HepG2 (cell line): Measurements from ENCODE around the gene AFF4. TPM values are rescaled to one million over a fixed set of nuclear protein-coding genes. Genes with fewer than 3 reads are reported as not detected.

Experiments
- ATAC-seq: fragments of 200-7000 bp; cut with Tn5 transposase; 3 replicates; pipeline ENCODE4 v1.9.1; 2020; ENCODE audit warnings: mild to moderate bottlenecking, moderate library complexity
- BruUV-seq: library from RNA; stranded (reverse); fragments of 400-500 nt; replicated peaks from 2 replicates; lab custom pipeline; 2021; lab: Mats Ljungman, UMichigan
- CTCF ChIA-PET: fragments of 300-600 bp; formaldehyde crosslinking; extraction: SDS; loops from one replicate; lab custom pipeline; 2021; ENCODE audit warnings: low total read pairs, inconsistent platforms, low intra/inter-chr PET ratio; lab: Yijun Ruan, JAX
- POLR2A ChIA-PET: fragments of 350-600 bp; sonication (Branson Sonifier 250); formaldehyde crosslinking; loops from one replicate; lab custom pipeline; 2020; ENCODE audit warnings: antibody characterized with exemption, inconsistent platforms; lab: Yijun Ruan, JAX
- DNase-seq: peaks from one replicate; pipeline ENCODE4 v3.0.0-alpha.2; 2015; ENCODE audit warnings: low spot score
- FAIRE-seq: peaks from 3 replicates; lab custom pipeline; 2011; peaks lifted over from hg19 to GRCh38; lab: Jason Lieb, UNC
- H2AFZ ChIP-seq: one replicate; pipeline ENCODE4 v1.6.1; 2011; ENCODE audit warnings: low read length, inconsistent platforms
- H3K27ac ChIP-seq: fragments of 300-600 bp; 3 replicates; pipeline ENCODE4 v1.8.0; 2011; ENCODE audit warnings: mixed run types, mild to moderate bottlenecking, mixed read lengths, low read length, inconsistent platforms; ENCODE audit not compliant: insufficient read depth; ENCODE audit errors: extremely low read length
- H3K27me3 ChIP-seq, 2 experiments: fragments of 200-600 bp in 1 of 2; 2 replicates in 1 of 2; 3 replicates in 1 of 2; pipeline versions ENCODE4 v1.6.0 to v1.8.0; 2011; ENCODE audit warnings: low read length in 2 of 2, mild to moderate bottlenecking in 2 of 2, moderate library complexity in 2 of 2, inconsistent platforms in 1 of 2; ENCODE audit not compliant: insufficient read depth in 2 of 2, control insufficient read depth in 1 of 2
- H3K36me3 ChIP-seq, 2 experiments: fragments of 200-600 bp in 1 of 2; replicated peaks in 1 of 2; 2 replicates in 1 of 2; 3 replicates in 1 of 2; pipeline versions ENCODE4 v1.5.1 to v1.8.0; 2011; ENCODE audit warnings: low read length in 2 of 2, inconsistent platforms in 1 of 2; ENCODE audit not compliant: insufficient read depth in 2 of 2, control insufficient read depth in 1 of 2
- H3K4me1 ChIP-seq: 2 replicates; pipeline ENCODE4 v1.5.1; 2012; ENCODE audit warnings: low read length, inconsistent platforms; ENCODE audit not compliant: insufficient read depth
- H3K4me2 ChIP-seq: 2 replicates; pipeline ENCODE4 v1.6.0; 2011; ENCODE audit warnings: low read depth, low read length, inconsistent platforms
- H3K4me3 ChIP-seq, 3 experiments: fragments of 200-600 bp in 1 of 3; sonication (generic), shearing (Covaris generic) in 1 of 3; replicated peaks in 1 of 3; 2 replicates each; pipeline ENCODE4 v1.5.1; 2011 to 2016; ENCODE audit warnings: low read length in 3 of 3, inconsistent platforms in 2 of 3, low read depth in 2 of 3, mild to moderate bottlenecking in 2 of 3, control low read depth in 1 of 3, mixed read lengths in 1 of 3; ENCODE audit not compliant: insufficient read depth in 1 of 3
- H3K79me2 ChIP-seq: one replicate; pipeline ENCODE4 v1.6.1; 2011; ENCODE audit warnings: low read length, inconsistent platforms; ENCODE audit not compliant: insufficient read depth
- H3K9ac ChIP-seq: 2 replicates; pipeline ENCODE4 v1.6.0; 2011; ENCODE audit warnings: mild to moderate bottlenecking, low read depth, low read length, inconsistent platforms; ENCODE audit not compliant: insufficient read depth
- H3K9me3 ChIP-seq: 2 replicates; pipeline ENCODE4 v1.5.1; 2012; ENCODE audit warnings: mild to moderate bottlenecking, low read length
- H4K20me1 ChIP-seq: 2 replicates; pipeline ENCODE4 v1.6.0; 2011; ENCODE audit warnings: inconsistent platforms, mild to moderate bottlenecking, low read length, moderate library complexity; ENCODE audit not compliant: insufficient read depth
- FOSL2 ChIP-seq: sonication (generic); formaldehyde crosslinking; IDR thresholded peaks from 2 replicates; pipeline ENCODE4 v1.4.0; 2020; ENCODE audit warnings: missing genetic modification reagents
- IKZF4 ChIP-seq: sonication (generic); formaldehyde crosslinking; IDR thresholded peaks from 2 replicates; pipeline ENCODE4 v1.5.1; 2020; ENCODE audit warnings: borderline replicate concordance, mild to moderate bottlenecking, low read depth, missing genetic modification reagents; ENCODE audit errors: not compliant biosample characterization
- KLF13 ChIP-seq: sonication (generic); formaldehyde crosslinking; IDR thresholded peaks from 2 replicates; pipeline ENCODE4 v1.4.0; 2020; ENCODE audit warnings: mild to moderate bottlenecking, missing genetic modification reagents
- MEIS2 ChIP-seq: sonication (generic); formaldehyde crosslinking; IDR thresholded peaks from 2 replicates; pipeline ENCODE4 v1.9.0; 2021; ENCODE audit warnings: mild to moderate bottlenecking, missing genetic modification reagents
- ZNF501 ChIP-seq: sonication (generic); formaldehyde crosslinking; IDR thresholded peaks from 2 replicates; pipeline ENCODE4 v1.5.1; 2020; ENCODE audit warnings: mild to moderate bottlenecking, moderate library complexity, missing genetic modification reagents
- WGBS: methylation state at CpG from one replicate; pipeline ENCODE4 v1.1.6; 2017; ENCODE audit warnings: low lambda C conversion rate; 5-methylcytosine and 5-hydroxymethylcytosine counted together
- in situ Hi-C: cut with HindIII; loops from 2 replicates; pipeline ENCODE4 v1.10.0; 2017; ENCODE audit warnings: low pct_unique_long_range_greater_than_20kb; ENCODE audit not compliant: extremely low pct_ligation_motif_present
- intact Hi-C: fragments of 100-400 bp; cut with micrococcal nuclease; formaldehyde crosslinking; loops from one replicate; pipeline ENCODE4 v1.10.0; 2022; ENCODE audit not compliant: unreplicated experiment
- polyA plus RNA-seq, 8 experiments: library from polyadenylated mRNA; depleted of rRNA in 3 of 8; stranded (reverse) in 7 of 8; unstranded in 1 of 8; fragments of >200 nt; fragmentation: Illumina TruSeq in 4 of 8; extraction: Trizol in 4 of 8; gene quantifications; 2 replicates each; pipeline versions ENCODE4 v1.2.1 to v1.2.3, GENCODE V29; 2011 to 2016; ENCODE audit warnings: low read depth in 4 of 8, missing spikeins in 1 of 8, mixed read lengths in 1 of 8; ENCODE audit not compliant: insufficient read depth in 1 of 8
- total RNA-seq, 5 experiments: library from RNA; depleted of rRNA; stranded (reverse); fragments of >200 nt; fragmentation: Illumina TruSeq; extraction: Trizol; gene quantifications; 2 replicates each; pipeline ENCODE4 v1.2.3, GENCODE V29; 2016; ENCODE audit warnings: low read depth in 1 of 5
- TF ChIP-seq, protein P1 (sequence below): sonication (generic); formaldehyde crosslinking; IDR thresholded peaks from 2 replicates; pipeline ENCODE4 v1.4.0; 2020; ENCODE audit warnings: missing genetic modification reagents, borderline replicate concordance
- TF ChIP-seq, protein P2 (sequence below): sonication (generic); formaldehyde crosslinking; IDR thresholded peaks from 2 replicates; pipeline ENCODE4 v1.4.0; 2020; ENCODE audit warnings: missing genetic modification reagents, borderline replicate concordance

The AFF4 gene
- total and polyA plus RNA-seq, 2 of the 13 experiments (the other 11 are each of a cell fraction or from before 2014, with no cell fraction given), result 22.1 to 25.5 TPM

DNA sequence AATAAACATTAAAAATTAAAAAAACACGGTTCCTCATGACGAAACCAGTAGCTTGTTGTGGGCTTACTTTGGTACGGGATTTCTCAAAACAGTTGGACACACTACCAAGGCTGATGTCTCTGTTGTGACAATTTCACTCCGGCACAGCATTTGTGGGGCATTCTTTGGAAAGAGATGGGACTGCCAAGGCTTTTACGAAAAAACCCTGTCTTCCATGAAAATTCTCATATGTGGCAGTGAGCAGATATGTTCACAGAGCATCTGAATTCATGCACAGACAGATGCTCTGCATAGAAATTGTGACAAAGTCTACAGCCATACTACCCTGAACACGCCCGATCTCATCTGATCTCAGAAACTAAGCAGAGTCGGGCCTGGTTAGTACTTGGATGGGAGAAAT is 115.2 kb downstream of the AFF4 start (continued):
- no peak for TF ChIP-seq MEIS2 (CRISPR knock-in tag)
- TF ChIP-seq, protein P1, sequence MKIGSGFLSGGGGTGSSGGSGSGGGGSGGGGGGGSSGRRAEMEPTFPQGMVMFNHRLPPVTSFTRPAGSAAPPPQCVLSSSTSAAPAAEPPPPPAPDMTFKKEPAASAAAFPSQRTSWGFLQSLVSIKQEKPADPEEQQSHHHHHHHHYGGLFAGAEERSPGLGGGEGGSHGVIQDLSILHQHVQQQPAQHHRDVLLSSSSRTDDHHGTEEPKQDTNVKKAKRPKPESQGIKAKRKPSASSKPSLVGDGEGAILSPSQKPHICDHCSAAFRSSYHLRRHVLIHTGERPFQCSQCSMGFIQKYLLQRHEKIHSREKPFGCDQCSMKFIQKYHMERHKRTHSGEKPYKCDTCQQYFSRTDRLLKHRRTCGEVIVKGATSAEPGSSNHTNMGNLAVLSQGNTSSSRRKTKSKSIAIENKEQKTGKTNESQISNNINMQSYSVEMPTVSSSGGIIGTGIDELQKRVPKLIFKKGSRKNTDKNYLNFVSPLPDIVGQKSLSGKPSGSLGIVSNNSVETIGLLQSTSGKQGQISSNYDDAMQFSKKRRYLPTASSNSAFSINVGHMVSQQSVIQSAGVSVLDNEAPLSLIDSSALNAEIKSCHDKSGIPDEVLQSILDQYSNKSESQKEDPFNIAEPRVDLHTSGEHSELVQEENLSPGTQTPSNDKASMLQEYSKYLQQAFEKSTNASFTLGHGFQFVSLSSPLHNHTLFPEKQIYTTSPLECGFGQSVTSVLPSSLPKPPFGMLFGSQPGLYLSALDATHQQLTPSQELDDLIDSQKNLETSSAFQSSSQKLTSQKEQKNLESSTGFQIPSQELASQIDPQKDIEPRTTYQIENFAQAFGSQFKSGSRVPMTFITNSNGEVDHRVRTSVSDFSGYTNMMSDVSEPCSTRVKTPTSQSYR (CRISPR knock-in tag), result no peak
- TF ChIP-seq IKZF4, result no peak
- TF ChIP-seq, protein P2, sequence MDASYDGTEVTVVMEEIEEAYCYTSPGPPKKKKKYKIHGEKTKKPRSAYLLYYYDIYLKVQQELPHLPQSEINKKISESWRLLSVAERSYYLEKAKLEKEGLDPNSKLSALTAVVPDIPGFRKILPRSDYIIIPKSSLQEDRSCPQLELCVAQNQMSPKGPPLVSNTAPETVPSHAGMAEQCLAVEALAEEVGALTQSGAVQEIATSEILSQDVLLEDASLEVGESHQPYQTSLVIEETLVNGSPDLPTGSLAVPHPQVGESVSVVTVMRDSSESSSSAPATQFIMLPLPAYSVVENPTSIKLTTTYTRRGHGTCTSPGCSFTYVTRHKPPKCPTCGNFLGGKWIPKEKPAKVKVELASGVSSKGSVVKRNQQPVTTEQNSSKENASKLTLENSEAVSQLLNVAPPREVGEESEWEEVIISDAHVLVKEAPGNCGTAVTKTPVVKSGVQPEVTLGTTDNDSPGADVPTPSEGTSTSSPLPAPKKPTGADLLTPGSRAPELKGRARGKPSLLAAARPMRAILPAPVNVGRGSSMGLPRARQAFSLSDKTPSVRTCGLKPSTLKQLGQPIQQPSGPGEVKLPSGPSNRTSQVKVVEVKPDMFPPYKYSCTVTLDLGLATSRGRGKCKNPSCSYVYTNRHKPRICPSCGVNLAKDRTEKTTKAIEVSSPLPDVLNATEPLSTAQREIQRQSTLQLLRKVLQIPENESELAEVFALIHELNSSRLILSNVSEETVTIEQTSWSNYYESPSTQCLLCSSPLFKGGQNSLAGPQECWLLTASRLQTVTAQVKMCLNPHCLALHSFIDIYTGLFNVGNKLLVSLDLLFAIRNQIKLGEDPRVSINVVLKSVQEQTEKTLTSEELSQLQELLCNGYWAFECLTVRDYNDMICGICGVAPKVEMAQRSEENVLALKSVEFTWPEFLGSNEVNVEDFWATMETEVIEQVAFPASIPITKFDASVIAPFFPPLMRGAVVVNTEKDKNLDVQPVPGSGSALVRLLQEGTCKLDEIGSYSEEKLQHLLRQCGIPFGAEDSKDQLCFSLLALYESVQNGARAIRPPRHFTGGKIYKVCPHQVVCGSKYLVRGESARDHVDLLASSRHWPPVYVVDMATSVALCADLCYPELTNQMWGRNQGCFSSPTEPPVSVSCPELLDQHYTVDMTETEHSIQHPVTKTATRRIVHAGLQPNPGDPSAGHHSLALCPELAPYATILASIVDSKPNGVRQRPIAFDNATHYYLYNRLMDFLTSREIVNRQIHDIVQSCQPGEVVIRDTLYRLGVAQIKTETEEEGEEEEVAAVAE, result no peak

- no peaks in the 10 kb centered on the region for H3K36me3 ChIP-seq
- peaks cover 76% of the 10 kb centered on the region for H3K4me1 ChIP-seq
- no peak for TF ChIP-seq KLF13 (CRISPR knock-in tag)
- TF ChIP-seq ZNF501 (CRISPR knock-in tag), result peak; percentile 20; the same call in 1 of the 2 replicates
- peak; percentile 48; the same call in 1 of the 2 replicates for TF ChIP-seq FOSL2
- TF ChIP-seq, all 625 proteins: peak for 2
- H3K4me3 ChIP-seq, result no peak overlapping the region
- ChIA-PET CTCF (no interaction called here), POLR2A (interaction anchor here (1.0 to 3.4 kb wide), 6 partner anchors 8 to 42 kb away, joined by 3 to 51 read pairs (median 12); partner anchors contain the start of gene SHROOM1)
- WGBS, result 80% methylated on average over 4 of the region's 4 CpGs
- no peak overlapping the region for H3K4me2 ChIP-seq
- no TSS peak for BruUV-seq
- H3K27me3 ChIP-seq, result no peaks in the 10 kb centered on the region
- no peak overlapping the region for H3K9ac ChIP-seq
- H2AFZ ChIP-seq, result no peak overlapping the region
- FAIRE-seq, result no peak
- H3K9me3 ChIP-seq, result no peaks in the 10 kb centered on the region
- intact Hi-C loops, result no loop called here
- peak overlapping the region; percentile 98 for H3K27ac ChIP-seq
- in situ Hi-C loops, result no loop called here
- no peaks in the 10 kb centered on the region for H3K79me2 ChIP-seq
- no peaks in the 10 kb centered on the region for H4K20me1 ChIP-seq
- no peak for ATAC-seq
- no peak for DNase-seq
These were observed 122.1 kb downstream of the AFF4 start for GRCh38 chr5:132841305-132841704.
